GM18951 (cell line): ENCODE results near the gene DDX20.
"Not testable (repeated sequence)": the region's sequence is repeated elsewhere in the genome, so short reads cannot be mapped to it uniquely, and the experiment has no call there.

ENCODE experiments used
- POLR2A ChIP-seq: IDR thresholded peaks from 4 replicates; pipeline ENCODE4 v1.6.1; 2011; ENCODE audit warnings: mild to moderate bottlenecking; ENCODE audit not compliant: insufficient read length, insufficient read depth; ENCODE audit errors: extremely low read depth
- in situ Hi-C: fragments of 300-500 bp; cut with MboI; formaldehyde crosslinking; loops from one replicate; pipeline ENCODE4 v1.12.0; 2022; ENCODE audit warnings: low sequenced_read_pairs, mixed read lengths, inconsistent platforms; ENCODE audit not compliant: unreplicated experiment

DDX20 gene

DNA sequence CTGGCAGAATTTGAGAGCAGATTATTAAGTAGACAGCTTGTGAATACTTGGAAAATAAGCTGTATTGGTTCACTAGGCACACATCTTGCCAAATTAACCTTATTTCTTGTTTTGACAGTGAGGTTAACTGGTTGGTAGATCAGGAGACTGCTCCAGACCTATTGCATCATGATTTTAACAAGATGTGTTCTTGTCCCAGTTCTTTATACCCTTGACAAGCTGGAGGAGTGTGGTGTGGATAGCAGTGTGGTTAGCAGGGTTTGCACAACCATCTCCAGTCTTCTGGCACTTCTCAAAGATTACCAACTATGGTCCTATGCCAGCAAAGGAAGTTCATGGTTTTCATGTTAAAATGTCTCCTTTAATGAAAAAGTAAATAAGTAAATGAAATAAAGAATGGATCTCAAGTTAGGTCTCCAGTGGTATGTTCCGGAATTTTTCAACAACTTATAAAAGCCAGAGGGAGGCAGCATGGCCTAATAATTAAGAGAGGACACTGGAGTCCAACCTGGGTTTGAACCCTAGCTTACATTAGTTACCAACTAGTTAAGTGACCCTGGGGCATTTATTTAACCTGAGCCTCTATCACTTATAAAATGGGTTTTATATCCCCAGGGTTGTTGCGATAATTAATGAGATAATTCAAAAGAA lies 34.1 kb downstream of the DDX20 start:
- TF ChIP-seq POLR2A = no peak
- in situ Hi-C loops = no loop called here

- in situ Hi-C loops = no loop called here
- TF ChIP-seq POLR2A = no peak
These were observed 36.1 kb downstream of the DDX20 start for GRCh38 chr1:111791776-111792175.

- no peak for TF ChIP-seq POLR2A
- in situ Hi-C loops = no loop called here
These were observed 36.5 kb downstream of the DDX20 start for GRCh38 chr1:111792249-111792648.

- in situ Hi-C loops = no loop called here
- no peak for TF ChIP-seq POLR2A
These were observed 38.2 kb downstream of the DDX20 start for GRCh38 chr1:111793923-111794322.

DNA sequence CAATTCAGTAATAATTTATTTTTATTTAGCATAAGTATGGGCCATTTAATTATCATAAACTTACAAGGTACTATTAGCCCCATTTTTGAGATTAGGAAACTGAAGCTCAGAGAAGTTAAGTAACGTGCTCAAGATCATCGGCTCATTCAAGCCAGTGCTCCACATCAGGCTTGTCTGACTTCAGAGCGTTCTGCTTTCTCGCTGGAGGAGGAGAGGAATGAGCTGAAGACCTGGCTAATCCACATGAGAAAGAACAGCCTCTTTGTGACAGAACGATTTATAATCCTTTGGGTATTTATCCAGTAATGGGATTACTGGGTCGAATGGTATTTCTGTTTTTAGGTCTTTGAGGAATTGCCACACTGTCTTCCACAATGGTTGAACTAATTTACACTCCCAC lies 39.7 kb downstream of the DDX20 start:
- in situ Hi-C loops = no loop called here
- no peak for TF ChIP-seq POLR2A

DNA sequence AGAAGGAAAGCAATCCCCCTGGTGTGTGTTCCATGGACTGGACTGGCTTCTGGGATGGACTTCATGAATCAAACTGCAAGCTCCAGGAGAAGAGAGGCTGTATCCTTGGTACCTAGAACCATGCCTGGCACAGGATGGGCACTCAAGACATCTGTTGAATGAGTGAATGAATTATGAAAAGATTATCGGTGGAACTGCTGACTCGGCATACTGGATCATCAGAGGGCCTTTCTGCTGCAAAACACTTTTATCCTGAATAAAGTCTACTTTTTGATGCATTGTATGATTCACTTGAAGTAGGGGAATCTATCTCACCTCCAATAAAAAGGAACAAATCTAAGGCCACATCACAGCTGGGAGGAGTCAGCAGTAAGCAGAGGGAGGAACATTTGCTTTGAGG lies 42.9 kb downstream of the DDX20 start:
- in situ Hi-C loops = no loop called here
- TF ChIP-seq POLR2A = no peak

- in situ Hi-C loops = not testable (repeated sequence)
These were observed 44.0 kb downstream of the DDX20 start for GRCh38 chr1:111799722-111800121.

- TF ChIP-seq POLR2A = no peak
- in situ Hi-C loops = no loop called here
These were observed 45.6 kb downstream of the DDX20 start for GRCh38 chr1:111801071-111801850.

GRCh38 chr1:111802110-111802509 lies 46.4 kb downstream of the DDX20 start:
- no peak for TF ChIP-seq POLR2A
- in situ Hi-C loops = no loop called here

DNA sequence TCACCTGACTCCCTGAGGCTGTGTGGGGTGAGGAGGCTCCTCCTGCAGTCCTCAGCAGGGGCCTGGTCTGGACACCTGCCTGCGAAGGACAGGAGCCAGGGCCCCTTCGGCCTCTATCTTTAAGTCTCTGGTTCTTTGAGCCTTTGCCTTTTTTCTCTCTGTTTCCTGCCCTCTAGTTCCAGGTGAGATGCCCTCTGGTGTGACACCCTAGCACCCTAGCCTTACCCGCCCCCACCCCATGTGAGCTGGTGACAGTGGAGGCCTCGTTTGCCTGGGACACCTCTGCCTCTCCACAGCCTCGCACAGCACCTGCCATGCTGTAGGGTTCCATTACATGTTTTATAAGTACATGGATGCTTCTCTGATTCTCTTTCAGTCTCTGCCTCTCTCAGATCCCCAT lies 47.3 kb downstream of the DDX20 start:
- TF ChIP-seq POLR2A = no peak
- in situ Hi-C loops = no loop called here

DNA sequence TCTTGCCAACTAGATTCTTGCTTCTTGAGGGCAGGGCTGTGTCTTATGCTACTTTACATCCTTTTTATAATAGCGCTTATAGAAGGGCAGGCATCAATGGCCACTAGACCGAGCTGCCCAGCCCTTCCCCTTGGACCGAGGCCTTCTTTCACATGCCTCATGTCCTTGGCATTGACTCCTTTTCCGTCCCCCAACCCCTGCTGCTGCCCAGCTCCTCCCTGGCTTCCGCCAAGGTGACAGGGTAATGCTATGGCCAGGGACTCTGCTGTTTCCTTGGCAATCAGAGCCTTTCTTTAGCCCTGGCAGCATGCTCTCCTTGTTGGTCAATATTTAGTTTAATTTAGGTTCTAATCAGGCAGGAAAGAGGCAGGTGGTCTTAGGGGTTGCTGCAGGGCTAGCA lies 48.2 kb downstream of the DDX20 start:
- TF ChIP-seq POLR2A = no peak
- in situ Hi-C loops = no loop called here

- in situ Hi-C loops = no loop called here
- TF ChIP-seq POLR2A = no peak
These were observed 49.1 kb downstream of the DDX20 start for GRCh38 chr1:111804776-111805175.

- TF ChIP-seq POLR2A = no peak
- in situ Hi-C loops = no loop called here
These were observed 49.5 kb downstream of the DDX20 start for GRCh38 chr1:111805251-111805650.

- in situ Hi-C loops = no loop called here
- TF ChIP-seq POLR2A = no peak
These were observed 56.2 kb downstream of the DDX20 start for GRCh38 chr1:111811891-111812290.

DNA sequence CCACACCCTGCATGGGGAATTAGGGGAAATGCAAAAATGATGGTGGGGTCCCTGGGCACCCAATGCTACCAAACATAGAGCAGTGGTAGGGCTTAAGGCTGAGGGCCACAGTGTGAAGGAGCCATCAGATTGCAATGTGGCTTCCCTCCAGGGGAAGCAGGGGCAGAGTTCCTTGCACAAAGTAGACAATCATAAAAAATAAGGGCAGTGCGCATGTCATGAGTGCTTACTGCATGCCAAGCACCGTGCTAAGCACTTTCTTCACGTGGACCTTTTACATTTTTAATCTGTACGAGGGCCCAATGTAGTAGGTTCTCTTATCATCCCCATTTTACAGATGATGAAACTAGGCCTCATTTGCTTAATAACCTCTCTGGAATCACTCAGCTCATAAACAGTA lies 56.6 kb downstream of the DDX20 start:
- no peak for TF ChIP-seq POLR2A
- in situ Hi-C loops = no loop called here
